Central memory CD8-positive, alpha-beta T cell (primary cell): Measurements from ENCODE around the gene PTGFR.

Source experiments
- ATAC-seq: fragments of 150-1000 bp; cut with Tn5 transposase; replicated peaks from 2 replicates; pipeline ENCODE4 v1.10.0; 2022; ENCODE audit warnings: mild to moderate bottlenecking, moderate FRiP score, moderate number of reproducible peaks; ENCODE audit not compliant: poor library complexity, severe bottlenecking; ENCODE audit errors: extremely low read depth
- DNase-seq, 2 donors: peaks; one replicate each; pipeline ENCODE4 v3.0.0; 2021; ENCODE audit warnings: low spot score in 2 of 2
- H3K27ac Mint-ChIP-seq: one replicate; pipeline ENCODE4 v1.8.0; 2022; ENCODE audit warnings: low read depth, mild to moderate bottlenecking, moderate library complexity, mixed read lengths
- H3K27me3 Mint-ChIP-seq: one replicate; pipeline ENCODE4 v1.8.0; 2022; ENCODE audit warnings: mixed read lengths
- H3K36me3 Mint-ChIP-seq: one replicate; pipeline ENCODE4 v1.8.0; 2022; ENCODE audit warnings: mild to moderate bottlenecking, moderate library complexity, mixed read lengths; ENCODE audit not compliant: insufficient read depth
- H3K4me1 Mint-ChIP-seq: one replicate; pipeline ENCODE4 v1.8.0; 2022; ENCODE audit warnings: mixed read lengths
- H3K4me3 Mint-ChIP-seq: one replicate; pipeline ENCODE4 v1.8.0; 2022; ENCODE audit warnings: mild to moderate bottlenecking, moderate library complexity, mixed read lengths
- H3K9me3 Mint-ChIP-seq: one replicate; pipeline ENCODE4 v1.8.0; 2022; ENCODE audit warnings: mixed read lengths

Gene PTGFR

GRCh38 chr1:78490861-78491450 is at the start of gene PTGFR:
PTGFR (plus strand) TSS chr1:78490974; CDS start chr1:78492744, 1,770 bp downstream.
- ATAC-seq: no peak
- no peak within 1 kb of the TSS for H3K4me3 Mint-ChIP-seq
- H3K27me3 Mint-ChIP-seq: peaks cover 29% of the 10 kb centered on the region
- no peak for DNase-seq
- no peaks in the 10 kb centered on the region for H3K36me3 Mint-ChIP-seq
- no peaks in the 10 kb centered on the region for H3K9me3 Mint-ChIP-seq
- H3K4me1 Mint-ChIP-seq: no peaks in the 10 kb centered on the region
- H3K27ac Mint-ChIP-seq: no peak within 1 kb of the TSS

GRCh38 chr1:78441921-78442320 is 48.9 kb upstream of the PTGFR start:
- H3K4me1 Mint-ChIP-seq: no peaks in the 10 kb centered on the region
- ATAC-seq: no peak
- no peaks in the 10 kb centered on the region for H3K36me3 Mint-ChIP-seq
- H3K4me3 Mint-ChIP-seq: no peak overlapping the region
- no peaks in the 10 kb centered on the region for H3K9me3 Mint-ChIP-seq
- H3K27me3 Mint-ChIP-seq: no peaks in the 10 kb centered on the region
- no peak for DNase-seq
- H3K27ac Mint-ChIP-seq: no peak overlapping the region

GRCh38 chr1:78447086-78447485 is 43.7 kb upstream of the PTGFR start:
- H3K36me3 Mint-ChIP-seq: no peaks in the 10 kb centered on the region

GRCh38 chr1:78464449-78464891 is 26.3 kb upstream of the PTGFR start:
- H3K4me3 Mint-ChIP-seq: no peak overlapping the region
- DNase-seq (no peak), ATAC-seq (no peak)
- H3K9me3 Mint-ChIP-seq: peaks cover 13% of the 10 kb centered on the region
- H3K27me3 Mint-ChIP-seq: no peaks in the 10 kb centered on the region
- H3K4me1 Mint-ChIP-seq: no peaks in the 10 kb centered on the region
- no peaks in the 10 kb centered on the region for H3K36me3 Mint-ChIP-seq
- no peak overlapping the region for H3K27ac Mint-ChIP-seq

More at GRCh38 chr1:78447086-78447485, 43.7 kb upstream of the PTGFR start:
- Mint-ChIP-seq H3K27me3 (no peaks in the 10 kb centered on the region), H3K4me1 (no peaks in the 10 kb centered on the region), H3K4me3 (no peak overlapping the region), H3K27ac (no peak overlapping the region), H3K9me3 (peaks cover 6% of the 10 kb centered on the region)
- DNase-seq (no peak), ATAC-seq (no peak)

GRCh38 chr1:78465143-78465542 is 25.6 kb upstream of the PTGFR start:
- Mint-ChIP-seq H3K9me3 (peaks cover 9% of the 10 kb centered on the region), H3K4me3 (no peak overlapping the region), H3K4me1 (no peaks in the 10 kb centered on the region), H3K27me3 (no peaks in the 10 kb centered on the region), H3K36me3 (no peaks in the 10 kb centered on the region), H3K27ac (no peak overlapping the region)
- DNase-seq: no peak
- no peak for ATAC-seq

- DNase-seq: no peak
- H3K36me3 Mint-ChIP-seq: peaks cover 2% of the 10 kb centered on the region
- H3K4me1 Mint-ChIP-seq: no peaks in the 10 kb centered on the region
- no peaks in the 10 kb centered on the region for H3K27me3 Mint-ChIP-seq
- H3K9me3 Mint-ChIP-seq: peaks cover 10% of the 10 kb centered on the region
- ATAC-seq: no peak
- H3K27ac Mint-ChIP-seq: no peak overlapping the region
- H3K4me3 Mint-ChIP-seq: no peak overlapping the region
Measured at GRCh38 chr1:78468521-78468920, 22.3 kb upstream of the PTGFR start.

- no peak for ATAC-seq
- peaks cover 6% of the 10 kb centered on the region for H3K9me3 Mint-ChIP-seq
Measured at GRCh38 chr1:78469576-78469975, 21.2 kb upstream of the PTGFR start.

GRCh38 chr1:78471890-78472620 is 18.7 kb upstream of the PTGFR start:
- H3K36me3 Mint-ChIP-seq: peaks cover 2% of the 10 kb centered on the region
- peaks cover 14% of the 10 kb centered on the region for H3K9me3 Mint-ChIP-seq
- no peaks in the 10 kb centered on the region for H3K4me1 Mint-ChIP-seq
- no peak overlapping the region for H3K4me3 Mint-ChIP-seq
- ATAC-seq (no peak), DNase-seq (no peak)
- H3K27ac Mint-ChIP-seq: no peak overlapping the region
- peaks cover 7% of the 10 kb centered on the region for H3K27me3 Mint-ChIP-seq

More at GRCh38 chr1:78469576-78469975, 21.2 kb upstream of the PTGFR start:
- H3K4me3 Mint-ChIP-seq: no peak overlapping the region
- H3K27me3 Mint-ChIP-seq: no peaks in the 10 kb centered on the region
- H3K36me3 Mint-ChIP-seq: peaks cover 2% of the 10 kb centered on the region
- H3K4me1 Mint-ChIP-seq: no peaks in the 10 kb centered on the region
- H3K27ac Mint-ChIP-seq: no peak overlapping the region
- DNase-seq: no peak

GRCh38 chr1:78472851-78473496 is 17.8 kb upstream of the PTGFR start:
- DNase-seq (no peak), ATAC-seq (no peak)
- no peak overlapping the region for H3K4me3 Mint-ChIP-seq
- H3K27me3 Mint-ChIP-seq: peaks cover 7% of the 10 kb centered on the region
- no peak overlapping the region for H3K27ac Mint-ChIP-seq
- H3K4me1 Mint-ChIP-seq: no peaks in the 10 kb centered on the region
- peaks cover 14% of the 10 kb centered on the region for H3K9me3 Mint-ChIP-seq
- H3K36me3 Mint-ChIP-seq: peaks cover 2% of the 10 kb centered on the region

- ATAC-seq (no peak), DNase-seq (no peak)
- H3K9me3 Mint-ChIP-seq: peaks cover 14% of the 10 kb centered on the region
- H3K27me3 Mint-ChIP-seq: peaks cover 7% of the 10 kb centered on the region
- no peak overlapping the region for H3K27ac Mint-ChIP-seq
- no peaks in the 10 kb centered on the region for H3K4me1 Mint-ChIP-seq
- H3K4me3 Mint-ChIP-seq: no peak overlapping the region
- H3K36me3 Mint-ChIP-seq: peaks cover 2% of the 10 kb centered on the region
Measured at GRCh38 chr1:78474092-78474491, 16.7 kb upstream of the PTGFR start.

- no peak for ATAC-seq
- DNase-seq: no peak
- H3K4me3 Mint-ChIP-seq: no peak overlapping the region
- peaks cover 7% of the 10 kb centered on the region for H3K27me3 Mint-ChIP-seq
- H3K36me3 Mint-ChIP-seq: no peaks in the 10 kb centered on the region
- no peak overlapping the region for H3K27ac Mint-ChIP-seq
- no peaks in the 10 kb centered on the region for H3K4me1 Mint-ChIP-seq
- H3K9me3 Mint-ChIP-seq: peaks cover 8% of the 10 kb centered on the region
Measured at GRCh38 chr1:78475888-78476610, 14.7 kb upstream of the PTGFR start.

GRCh38 chr1:78483903-78484302 is 6.9 kb upstream of the PTGFR start:
- Mint-ChIP-seq H3K9me3 (peaks cover 6% of the 10 kb centered on the region), H3K27ac (no peak overlapping the region), H3K4me3 (no peak overlapping the region), H3K4me1 (no peaks in the 10 kb centered on the region), H3K36me3 (no peaks in the 10 kb centered on the region), H3K27me3 (peaks cover 2% of the 10 kb centered on the region)
- ATAC-seq (no peak), DNase-seq (no peak)
